ENCODE results near the gene GALE.

Gene GALE

GRCh38 chr1:23776217-23776616, 24.3 kb downstream of the GALE start:
- H2AFZ ChIP-seq (ENCODE audit: low read length, unreplicated experiment) = no peak overlapping the region
- no peaks in the 10 kb centered on the region for H3K36me3 ChIP-seq (ENCODE audit: insufficient read depth, low read length)
- peaks cover 38% of the 10 kb centered on the region for H3K79me2 ChIP-seq (ENCODE audit: control insufficient read depth, insufficient read depth, low read length, unreplicated experiment)
- H3K27me3 ChIP-seq (ENCODE audit: insufficient read depth, low read length) = no peaks in the 10 kb centered on the region
- no peak overlapping the region for H3K4me3 ChIP-seq (ENCODE audit: low read depth, low read length)
- peaks cover 22% of the 10 kb centered on the region for H3K4me1 ChIP-seq (ENCODE audit: control insufficient read depth, insufficient read depth, low read length, unreplicated experiment)
- H3K27ac ChIP-seq (ENCODE audit: low read depth, low read length) = no peak overlapping the region

GRCh38 chr1:23774174-23774880, 26.2 kb downstream of the GALE start:
- peaks cover 26% of the 10 kb centered on the region for H3K79me2 ChIP-seq (ENCODE audit: control insufficient read depth, insufficient read depth, low read length, unreplicated experiment)
- H3K4me3 ChIP-seq (ENCODE audit: low read depth, low read length) = no peak overlapping the region
- no peak overlapping the region for H2AFZ ChIP-seq (ENCODE audit: low read length, unreplicated experiment)
- peaks cover 12% of the 10 kb centered on the region for H3K4me1 ChIP-seq (ENCODE audit: control insufficient read depth, insufficient read depth, low read length, unreplicated experiment)
- H3K27ac ChIP-seq (ENCODE audit: low read depth, low read length) = no peak overlapping the region
- no peaks in the 10 kb centered on the region for H3K36me3 ChIP-seq (ENCODE audit: insufficient read depth, low read length)
- no peaks in the 10 kb centered on the region for H3K27me3 ChIP-seq (ENCODE audit: insufficient read depth, low read length)

GRCh38 chr1:23772854-23773242, 27.7 kb downstream of the GALE start:
- H3K27ac ChIP-seq (ENCODE audit: low read depth, low read length) = no peak overlapping the region
- H3K36me3 ChIP-seq (ENCODE audit: insufficient read depth, low read length) = no peaks in the 10 kb centered on the region
- H3K79me2 ChIP-seq (ENCODE audit: control insufficient read depth, insufficient read depth, low read length, unreplicated experiment) = peaks cover 14% of the 10 kb centered on the region
- no peaks in the 10 kb centered on the region for H3K27me3 ChIP-seq (ENCODE audit: insufficient read depth, low read length)
- no peak overlapping the region for H3K4me3 ChIP-seq (ENCODE audit: low read depth, low read length)
- H2AFZ ChIP-seq (ENCODE audit: low read length, unreplicated experiment) = no peak overlapping the region
- peaks cover 9% of the 10 kb centered on the region for H3K4me1 ChIP-seq (ENCODE audit: control insufficient read depth, insufficient read depth, low read length, unreplicated experiment)

GRCh38 chr1:23772049-23772853, 28.3 kb downstream of the GALE start:
- peaks cover 9% of the 10 kb centered on the region for H3K79me2 ChIP-seq (ENCODE audit: control insufficient read depth, insufficient read depth, low read length, unreplicated experiment)
- H2AFZ ChIP-seq (ENCODE audit: low read length, unreplicated experiment) = no peak overlapping the region
- peaks cover 5% of the 10 kb centered on the region for H3K4me1 ChIP-seq (ENCODE audit: control insufficient read depth, insufficient read depth, low read length, unreplicated experiment)
- no peaks in the 10 kb centered on the region for H3K27me3 ChIP-seq (ENCODE audit: insufficient read depth, low read length)
- no peak overlapping the region for H3K4me3 ChIP-seq (ENCODE audit: low read depth, low read length)
- H3K27ac ChIP-seq (ENCODE audit: low read depth, low read length) = no peak overlapping the region
- H3K36me3 ChIP-seq (ENCODE audit: insufficient read depth, low read length) = no peaks in the 10 kb centered on the region

GRCh38 chr1:23768733-23769132, 31.8 kb downstream of the GALE start:
- H3K4me3 ChIP-seq (ENCODE audit: low read depth, low read length) = no peak overlapping the region
- H3K36me3 ChIP-seq (ENCODE audit: insufficient read depth, low read length) = no peaks in the 10 kb centered on the region
- H3K79me2 ChIP-seq (ENCODE audit: control insufficient read depth, insufficient read depth, low read length, unreplicated experiment) = no peaks in the 10 kb centered on the region
- H3K27me3 ChIP-seq (ENCODE audit: insufficient read depth, low read length) = no peaks in the 10 kb centered on the region
- H3K27ac ChIP-seq (ENCODE audit: low read depth, low read length) = no peak overlapping the region
- no peaks in the 10 kb centered on the region for H3K4me1 ChIP-seq (ENCODE audit: control insufficient read depth, insufficient read depth, low read length, unreplicated experiment)
- H2AFZ ChIP-seq (ENCODE audit: low read length, unreplicated experiment) = no peak overlapping the region

- no peaks in the 10 kb centered on the region for H3K4me1 ChIP-seq (ENCODE audit: control insufficient read depth, insufficient read depth, low read length, unreplicated experiment)
- H3K27ac ChIP-seq (ENCODE audit: low read depth, low read length) = no peak overlapping the region
- no peak overlapping the region for H3K4me3 ChIP-seq (ENCODE audit: low read depth, low read length)
- peaks cover 32% of the 10 kb centered on the region; the same call in 1 of the 2 replicates for H3K36me3 ChIP-seq (ENCODE audit: insufficient read depth, low read length)
- no peaks in the 10 kb centered on the region for H3K27me3 ChIP-seq (ENCODE audit: insufficient read depth, low read length)
- H3K79me2 ChIP-seq (ENCODE audit: control insufficient read depth, insufficient read depth, low read length, unreplicated experiment) = no peaks in the 10 kb centered on the region
- no peak overlapping the region for H2AFZ ChIP-seq (ENCODE audit: low read length, unreplicated experiment)
Measured at GRCh38 chr1:23763041-23763577, 37.4 kb downstream of the GALE start.

GRCh38 chr1:23759277-23759676, 41.3 kb downstream of the GALE start:
- Histone ChIP-seq H3K4me3 (ENCODE audit: low read depth, low read length) (no peak overlapping the region), H3K36me3 (ENCODE audit: insufficient read depth, low read length) (peaks cover 54% of the 10 kb centered on the region; the same call in 1 of the 2 replicates), H3K27ac (ENCODE audit: low read depth, low read length) (no peak overlapping the region), H3K4me1 (ENCODE audit: control insufficient read depth, insufficient read depth, low read length, unreplicated experiment) (peaks cover 9% of the 10 kb centered on the region), H3K79me2 (ENCODE audit: control insufficient read depth, insufficient read depth, low read length, unreplicated experiment) (no peaks in the 10 kb centered on the region), H2AFZ (ENCODE audit: low read length, unreplicated experiment) (no peak overlapping the region), H3K27me3 (ENCODE audit: insufficient read depth, low read length) (no peaks in the 10 kb centered on the region)

GRCh38 chr1:23757812-23758211, 42.7 kb downstream of the GALE start:
- Histone ChIP-seq H2AFZ (ENCODE audit: low read length, unreplicated experiment) (no peak overlapping the region), H3K36me3 (ENCODE audit: insufficient read depth, low read length) (peaks cover 62% of the 10 kb centered on the region), H3K4me3 (ENCODE audit: low read depth, low read length) (no peak overlapping the region), H3K79me2 (ENCODE audit: control insufficient read depth, insufficient read depth, low read length, unreplicated experiment) (no peaks in the 10 kb centered on the region), H3K4me1 (ENCODE audit: control insufficient read depth, insufficient read depth, low read length, unreplicated experiment) (peaks cover 9% of the 10 kb centered on the region), H3K27ac (ENCODE audit: low read depth, low read length) (no peak overlapping the region), H3K27me3 (ENCODE audit: insufficient read depth, low read length) (no peaks in the 10 kb centered on the region)

- peaks cover 66% of the 10 kb centered on the region for H3K36me3 ChIP-seq (ENCODE audit: insufficient read depth, low read length)
- H3K27me3 ChIP-seq (ENCODE audit: insufficient read depth, low read length) = no peaks in the 10 kb centered on the region
- H3K27ac ChIP-seq (ENCODE audit: low read depth, low read length) = no peak overlapping the region
- H2AFZ ChIP-seq (ENCODE audit: low read length, unreplicated experiment) = no peak overlapping the region
- peaks cover 5% of the 10 kb centered on the region for H3K79me2 ChIP-seq (ENCODE audit: control insufficient read depth, insufficient read depth, low read length, unreplicated experiment)
- H3K4me1 ChIP-seq (ENCODE audit: control insufficient read depth, insufficient read depth, low read length, unreplicated experiment) = peaks cover 9% of the 10 kb centered on the region
- no peak overlapping the region for H3K4me3 ChIP-seq (ENCODE audit: low read depth, low read length)
Measured at GRCh38 chr1:23756676-23757075, 43.9 kb downstream of the GALE start.

- H3K27ac ChIP-seq (ENCODE audit: low read depth, low read length) = no peak overlapping the region
- peaks cover 14% of the 10 kb centered on the region for H3K4me1 ChIP-seq (ENCODE audit: control insufficient read depth, insufficient read depth, low read length, unreplicated experiment)
- peaks cover 53% of the 10 kb centered on the region for H3K36me3 ChIP-seq (ENCODE audit: insufficient read depth, low read length)
- no peak overlapping the region for H3K4me3 ChIP-seq (ENCODE audit: low read depth, low read length)
- no peaks in the 10 kb centered on the region for H3K27me3 ChIP-seq (ENCODE audit: insufficient read depth, low read length)
- no peak overlapping the region for H2AFZ ChIP-seq (ENCODE audit: low read length, unreplicated experiment)
- H3K79me2 ChIP-seq (ENCODE audit: control insufficient read depth, insufficient read depth, low read length, unreplicated experiment) = peaks cover 36% of the 10 kb centered on the region
Measured at GRCh38 chr1:23752909-23753308, 47.6 kb downstream of the GALE start.
